CD4-positive, alpha-beta T cell (primary cell): ENCODE measurements around the gene TOMT. TPM values are rescaled to one million over a fixed set of nuclear protein-coding genes. Genes with fewer than 3 reads are reported as not detected.

ENCODE experiments used
- ATAC-seq: fragments of 200-7000 bp; cut with Tn5 transposase; one replicate; pipeline ENCODE4 v1.10.0; 2022; ENCODE audit warnings: mild to moderate bottlenecking; ENCODE audit not compliant: poor library complexity
- CTCF ChIA-PET: fragments of 350-600 bp; sonication (Branson Sonifier 250); formaldehyde crosslinking; loops from one replicate; lab custom pipeline; 2021; ENCODE audit warnings: antibody characterized with exemption, inconsistent platforms; lab: Charles Lee
- POLR2A ChIA-PET: fragments of 350-600 bp; sonication (Branson Sonifier 250); formaldehyde crosslinking; loops from one replicate; lab custom pipeline; 2021; ENCODE audit warnings: antibody characterized with exemption, inconsistent platforms; lab: Charles Lee
- DNase-seq, 14 experiments: peaks; one replicate each; pipeline ENCODE4 v3.0.0-alpha.2; 2013 to 2020; ENCODE audit warnings: mixed read lengths in 2 of 14
- H3K27ac ChIP-seq, 2 donors: one replicate each; pipeline versions ENCODE4 v1.5.1 to v1.7.0; 2013; ENCODE audit warnings: low read length in 2 of 2, low read depth in 1 of 2, mild to moderate bottlenecking in 1 of 2
- H3K27me3 ChIP-seq, 2 experiments: 1 replicate in 1 of 2; 2 replicates in 1 of 2; pipeline versions ENCODE4 v1.6.1 to v1.7.0; 2013; ENCODE audit warnings: low read length in 2 of 2, control low read depth in 1 of 2, mild to moderate bottlenecking in 1 of 2, moderate library complexity in 1 of 2; ENCODE audit not compliant: insufficient read depth in 2 of 2, control insufficient read depth in 1 of 2
- H3K36me3 ChIP-seq: one replicate; pipeline ENCODE4 v1.6.1; 2013; ENCODE audit warnings: low read length, control low read depth; ENCODE audit not compliant: insufficient read depth
- H3K4me1 ChIP-seq: one replicate; pipeline ENCODE4 v1.6.1; 2013; ENCODE audit warnings: low read length, control low read depth; ENCODE audit not compliant: insufficient read depth
- H3K4me3 ChIP-seq: one replicate; pipeline ENCODE4 v1.5.1; 2013; ENCODE audit warnings: mild to moderate bottlenecking, low read length, moderate library complexity
- H3K9me3 ChIP-seq, 2 experiments: 1 replicate in 1 of 2; 2 replicates in 1 of 2; pipeline versions ENCODE4 v1.6.1 to v1.7.0; 2013; ENCODE audit warnings: low read length in 2 of 2, mild to moderate bottlenecking in 2 of 2, control low read depth in 1 of 2, moderate library complexity in 1 of 2; ENCODE audit not compliant: control insufficient read depth in 1 of 2, insufficient read depth in 1 of 2
- H3K27ac Mint-ChIP-seq: one replicate; pipeline ENCODE4 v1.8.0; 2020; ENCODE audit warnings: mixed read lengths
- H3K27me3 Mint-ChIP-seq: one replicate; pipeline ENCODE4 v1.8.0; 2021; ENCODE audit warnings: mixed read lengths
- H3K36me3 Mint-ChIP-seq: one replicate; pipeline ENCODE4 v1.8.0; 2021; ENCODE audit warnings: low read depth, mixed read lengths
- H3K4me1 Mint-ChIP-seq: one replicate; pipeline ENCODE4 v1.8.0; 2021; ENCODE audit warnings: low read depth, mixed read lengths
- H3K4me3 Mint-ChIP-seq: one replicate; pipeline ENCODE4 v1.8.0; 2020; ENCODE audit warnings: mild to moderate bottlenecking, mixed read lengths
- H3K9me3 Mint-ChIP-seq: one replicate; pipeline ENCODE4 v1.8.0; 2020; ENCODE audit warnings: mixed read lengths
- intact Hi-C, 2 experiments: fragments of 100-400 bp; cut with DNase I in 1 of 2; cut with micrococcal nuclease in 1 of 2; formaldehyde crosslinking; loops; one replicate each; pipeline versions ENCODE4 v1.15.1 to v1.9.0; 2023 to 2025; cut with DNase I, micrococcal nuclease
- total RNA-seq, 174 experiments: library from RNA in 2 of 174; stranded (reverse) in 2 of 174; gene quantifications; one replicate each; pipeline ENCODE4 v1.2.3 and lab custom pipeline; 2021 to 2026
- TF ChIP-seq, protein P1 (sequence below): fragments of 200-600 bp; IDR thresholded peaks from one replicate; pipeline ENCODE4 v1.8.0; 2022; ENCODE audit warnings: antibody characterized with exemption, mild to moderate bottlenecking

Gene TOMT
- total RNA-seq, 2 experiments from 2014 or later = not detected

DNA sequence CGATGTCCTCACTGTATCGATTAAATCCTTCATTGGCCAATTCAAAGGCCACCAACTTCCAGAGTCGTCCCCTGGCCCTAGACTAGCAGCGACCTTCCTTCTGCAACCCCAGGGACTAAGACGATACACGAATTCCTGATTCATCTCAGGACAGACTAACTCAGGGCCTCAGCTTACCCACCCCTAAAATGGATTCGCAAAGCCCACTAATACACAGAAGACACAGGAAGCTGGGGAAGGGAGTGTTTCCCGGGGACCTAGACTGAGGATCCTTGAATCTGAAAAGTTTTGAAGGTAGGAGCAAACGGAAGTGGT, 3.1 kb upstream of the TOMT start:
- Histone ChIP-seq H3K4me1 (peaks cover 34% of the 10 kb centered on the region), H3K27ac (peak overlapping the region; percentile 88 to 93), H3K36me3 (peaks cover 27% of the 10 kb centered on the region), H3K27me3 (no peaks in the 10 kb centered on the region), H3K4me3 (peak overlapping the region; percentile 93), H3K9me3 (no peaks in the 10 kb centered on the region)
- no peaks in the 10 kb centered on the region for H3K9me3 Mint-ChIP-seq
- H3K27ac Mint-ChIP-seq = peak overlapping the region; percentile 98
- POLR2A ChIA-PET = interaction anchor here (0.7 to 4.3 kb wide), 5 partner anchors 10 to 174 kb away, joined by 3 to 19 read pairs (median 6); partner anchors contain the start of genes ANAPC15, RNF121 and XNDC1N
- peaks cover 49% of the 10 kb centered on the region for H3K4me1 Mint-ChIP-seq
- ATAC-seq = no peak
- H3K36me3 Mint-ChIP-seq = peaks cover 58% of the 10 kb centered on the region
- TF ChIP-seq, protein P1, sequence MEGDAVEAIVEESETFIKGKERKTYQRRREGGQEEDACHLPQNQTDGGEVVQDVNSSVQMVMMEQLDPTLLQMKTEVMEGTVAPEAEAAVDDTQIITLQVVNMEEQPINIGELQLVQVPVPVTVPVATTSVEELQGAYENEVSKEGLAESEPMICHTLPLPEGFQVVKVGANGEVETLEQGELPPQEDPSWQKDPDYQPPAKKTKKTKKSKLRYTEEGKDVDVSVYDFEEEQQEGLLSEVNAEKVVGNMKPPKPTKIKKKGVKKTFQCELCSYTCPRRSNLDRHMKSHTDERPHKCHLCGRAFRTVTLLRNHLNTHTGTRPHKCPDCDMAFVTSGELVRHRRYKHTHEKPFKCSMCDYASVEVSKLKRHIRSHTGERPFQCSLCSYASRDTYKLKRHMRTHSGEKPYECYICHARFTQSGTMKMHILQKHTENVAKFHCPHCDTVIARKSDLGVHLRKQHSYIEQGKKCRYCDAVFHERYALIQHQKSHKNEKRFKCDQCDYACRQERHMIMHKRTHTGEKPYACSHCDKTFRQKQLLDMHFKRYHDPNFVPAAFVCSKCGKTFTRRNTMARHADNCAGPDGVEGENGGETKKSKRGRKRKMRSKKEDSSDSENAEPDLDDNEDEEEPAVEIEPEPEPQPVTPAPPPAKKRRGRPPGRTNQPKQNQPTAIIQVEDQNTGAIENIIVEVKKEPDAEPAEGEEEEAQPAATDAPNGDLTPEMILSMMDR = no peak
- no peaks in the 10 kb centered on the region for H3K27me3 Mint-ChIP-seq
- no peak for DNase-seq
- H3K4me3 Mint-ChIP-seq = peak overlapping the region; percentile 91
- CTCF ChIA-PET = interaction anchor here (1.3 to 8.4 kb wide), 3 partner anchors 12 to 77 kb away, joined by 3 to 33 read pairs (median 21); no protein-coding TSS in a partner anchor
- intact Hi-C loops = loop anchor here in 1 of 2 experiments (10.0 kb wide), 1 partner anchor 308 kb away; no protein-coding TSS in a partner anchor

DNA sequence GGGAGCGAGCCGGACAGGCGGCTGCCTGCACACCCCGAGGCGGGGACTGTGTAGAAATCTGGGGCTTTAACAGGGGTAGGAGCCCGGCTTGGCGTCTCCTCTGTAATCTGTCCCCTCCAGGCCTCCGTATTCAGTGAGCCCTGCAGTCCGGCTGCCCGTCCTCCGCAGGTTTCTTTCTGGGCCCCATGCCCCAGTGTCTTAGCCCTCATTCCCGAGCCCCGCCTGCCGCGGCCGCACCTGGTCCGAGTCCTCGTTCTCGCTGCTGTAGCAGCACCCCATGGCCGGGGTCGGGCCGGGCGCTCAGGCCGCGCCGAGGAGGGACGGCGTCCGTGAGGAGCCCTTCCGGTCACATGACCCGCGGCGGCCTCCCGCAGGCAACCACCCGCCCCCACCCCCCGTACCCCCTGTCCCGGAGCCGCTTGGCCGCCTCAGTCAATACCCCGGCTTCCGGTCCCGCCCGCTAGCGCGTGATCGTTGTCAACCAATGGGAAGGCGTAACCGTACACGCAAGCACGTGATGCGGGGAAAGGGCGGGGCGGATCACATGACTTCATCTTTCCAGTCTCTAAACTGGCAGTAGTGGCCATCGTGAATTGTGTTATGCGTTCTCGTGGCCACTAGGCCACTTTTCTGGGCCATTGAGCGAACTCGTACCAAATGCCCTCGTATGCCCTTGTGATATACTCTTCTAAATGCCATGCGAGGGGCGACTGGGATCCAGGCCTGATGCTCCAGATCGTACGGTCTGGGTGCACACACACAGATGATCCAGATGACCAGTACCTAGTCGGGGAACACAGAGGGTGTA, 2.6 kb upstream of the TOMT start, which contains the start of gene LAMTOR1:
LAMTOR1 (minus strand) TSS at position 352 of the 808 bp plus-strand sequence; CDS start at position 279, 73 bp downstream.
- no peaks in the 10 kb centered on the region for H3K9me3 Mint-ChIP-seq
- TF ChIP-seq, protein P1 = peak; percentile 36
- ChIA-PET POLR2A (interaction anchor here (1.1 to 4.3 kb wide), 4 partner anchors 9 to 175 kb away, joined by 4 to 19 read pairs (median 8); partner anchors contain the start of genes ANAPC15, RNF121 and XNDC1N), CTCF (interaction anchor here (3.8 to 8.4 kb wide), 2 partner anchors 12 to 78 kb away, joined by 21 to 33 read pairs; no protein-coding TSS in a partner anchor)
- Histone ChIP-seq H3K4me3 (peak within 1 kb of the TSS; percentile 93), H3K36me3 (peaks cover 26% of the 10 kb centered on the region), H3K27ac (peak within 1 kb of the TSS; percentile 88 to 93), H3K9me3 (no peaks in the 10 kb centered on the region), H3K27me3 (no peaks in the 10 kb centered on the region), H3K4me1 (peaks cover 34% of the 10 kb centered on the region)
- peak; percentile 94 to 98 (median 97) for DNase-seq
- H3K4me3 Mint-ChIP-seq = peak within 1 kb of the TSS; percentile 91
- peak; percentile 95 for ATAC-seq
- H3K36me3 Mint-ChIP-seq = peaks cover 57% of the 10 kb centered on the region
- no peaks in the 10 kb centered on the region for H3K27me3 Mint-ChIP-seq
- intact Hi-C loops = loop anchor here (1.0 to 10.0 kb wide), 3 partner anchors 9 to 308 kb away; partner anchors contain the start of genes ANAPC15 (in 2 of the 2), LRRC51 (in 1 of the 2) and NUMA1 (in 1 of the 2)
- peak within 1 kb of the TSS; percentile 98 for H3K27ac Mint-ChIP-seq
- H3K4me1 Mint-ChIP-seq = peaks cover 49% of the 10 kb centered on the region

DNA sequence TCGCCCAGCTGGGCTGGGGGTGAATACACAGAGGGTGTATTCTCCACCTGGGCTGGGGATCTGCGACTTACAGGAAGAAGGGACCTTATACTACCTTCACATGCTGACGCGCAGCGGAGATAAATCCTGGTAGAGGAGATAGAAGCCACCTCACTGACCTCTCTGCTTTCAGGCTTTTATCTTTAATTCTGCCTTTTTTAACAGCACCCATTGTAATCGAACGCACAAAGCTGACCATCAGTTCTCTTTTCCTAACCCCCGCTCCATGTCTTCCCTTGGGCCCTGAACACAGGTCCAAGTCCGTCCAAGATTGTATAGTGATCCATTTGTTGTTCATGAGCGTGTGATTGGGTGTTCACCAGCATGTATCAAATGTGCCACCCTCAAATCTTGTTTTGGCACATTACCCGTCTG, 2.0 kb upstream of the TOMT start:
- peaks cover 51% of the 10 kb centered on the region for H3K36me3 Mint-ChIP-seq
- TF ChIP-seq, protein P1 = no peak
- H3K4me1 Mint-ChIP-seq = peaks cover 49% of the 10 kb centered on the region
- no peaks in the 10 kb centered on the region for H3K27me3 ChIP-seq
- peak overlapping the region; percentile 93 for H3K4me3 ChIP-seq
- ATAC-seq = no peak
- H3K27ac ChIP-seq = peak overlapping the region; percentile 79 to 92
- H3K36me3 ChIP-seq = peaks cover 20% of the 10 kb centered on the region
- no peaks in the 10 kb centered on the region for H3K9me3 ChIP-seq
- intact Hi-C loops = loop anchor here (1.0 to 10.0 kb wide), 4 partner anchors 9 to 309 kb away; partner anchors contain the start of genes ANAPC15 (in 2 of the 2), LRRC51 (in 1 of the 2), NUMA1 (in 1 of the 2) and RNF121 (in 1 of the 2)
- ChIA-PET POLR2A (interaction anchor here (4.3 kb wide), 1 partner anchor 9 kb away, joined by 19 read pairs; the partner anchor contains the start of gene ANAPC15), CTCF (no interaction called here)
- peak overlapping the region; percentile 91 for H3K4me3 Mint-ChIP-seq
- no peak for DNase-seq
- H3K27ac Mint-ChIP-seq = peak overlapping the region; percentile 98
- no peaks in the 10 kb centered on the region for H3K27me3 Mint-ChIP-seq
- H3K9me3 Mint-ChIP-seq = no peaks in the 10 kb centered on the region
- H3K4me1 ChIP-seq = peaks cover 34% of the 10 kb centered on the region
